Thyroid gland (tissue), 4 donors: ENCODE measurements around the gene LAMTOR3. TPM values are rescaled to one million over a fixed set of nuclear protein-coding genes. Genes with fewer than 3 reads are reported as not detected.

Experiments used
- DNase-seq, 2 donors: peaks; one replicate each; pipeline ENCODE4 v3.0.0-alpha.2; 2019
- H3K27ac ChIP-seq, 3 donors: fragments of 200-600 bp; sonication (generic); 1 replicate in 2 of 3; 2 replicates in 1 of 3; pipeline ENCODE4 v1.5.1; 2016 to 2019; ENCODE audit warnings: mild to moderate bottlenecking in 1 of 3, moderate library complexity in 1 of 3
- H3K27me3 ChIP-seq: fragments of 200-600 bp; sonication (generic); one replicate; pipeline ENCODE4 v1.5.1; 2019
- H3K36me3 ChIP-seq, 2 donors: fragments of 200-600 bp; sonication (generic); one replicate each; pipeline ENCODE4 v1.5.1; 2016 to 2019
- H3K4me1 ChIP-seq, 2 donors: fragments of 200-600 bp; sonication (generic); one replicate each; pipeline ENCODE4 v1.5.1; 2017 to 2019
- H3K4me3 ChIP-seq, 3 donors: fragments of 200-600 bp; sonication (generic); replicated peaks in 1 of 3; 1 replicate in 2 of 3; 2 replicates in 1 of 3; pipeline ENCODE4 v1.5.1; 2016; ENCODE audit warnings: mild to moderate bottlenecking in 1 of 3
- H3K9me3 ChIP-seq: fragments of 200-600 bp; sonication (generic); one replicate; pipeline ENCODE4 v1.5.1; 2017
- CTCF ChIP-seq, 6 experiments: fragments of 200-600 bp in 3 of 6; fragments of 450-650 bp in 3 of 6; sonication (generic) in 3 of 6; IDR thresholded peaks; one replicate each; pipeline ENCODE4 v1.5.1; 2016 to 2019; ENCODE audit warnings: antibody characterized with exemption in 6 of 6, mild to moderate bottlenecking in 2 of 6, inconsistent platforms in 1 of 6, moderate library complexity in 1 of 6
- POLR2A ChIP-seq, 2 donors: fragments of 450-650 bp; IDR thresholded peaks; one replicate each; pipeline ENCODE4 v1.6.1; 2017; ENCODE audit warnings: antibody characterized with exemption in 2 of 2, mild to moderate bottlenecking in 2 of 2, moderate library complexity in 1 of 2
- WGBS, 2 donors: methylation state at CpG; one replicate each; pipeline ENCODE4 v1.1.5; 2017; 5-methylcytosine and 5-hydroxymethylcytosine counted together
- intact Hi-C: fragments of 100-400 bp; cut with DNase I; formaldehyde crosslinking; loops from one replicate; pipeline ENCODE4 v1.15.1; 2023
- total RNA-seq, 4 donors: library from RNA; depleted of rRNA; stranded (reverse); fragments of >200 nt; gene quantifications; one replicate each; pipeline ENCODE4 v1.2.3, GENCODE V29; 2016

The LAMTOR3 gene
- total RNA-seq, 4 donors from 2014 or later = 67.5 to 103 (median 86.1) TPM

GRCh38 chr4:99885063-99885664, 9.1 kb downstream of the LAMTOR3 start:
- Histone ChIP-seq H3K4me3 (no peak overlapping the region), H3K36me3 (peaks cover 22 to 26% of the 10 kb centered on the region in 2 donors), H3K9me3 (no peaks in the 10 kb centered on the region), H3K27me3 (no peaks in the 10 kb centered on the region), H3K27ac (no peak overlapping the region), H3K4me1 (no peaks in the 10 kb centered on the region)
- peak in 4 of 6 experiments; percentile 28 to 64 (median 54) for TF ChIP-seq CTCF (IDR thresholded peaks at IDR 0.05)
- no peak for TF ChIP-seq POLR2A (IDR thresholded peaks at IDR 0.05)
- intact Hi-C loops = no loop called here
- 81 to 85% methylated on average over 2 of the region's 2 CpGs for WGBS, 2 donors
- DNase-seq = peak in 1 of 2 donors; percentile 2

- intact Hi-C loops = no loop called here
Observed at GRCh38 chr4:99879458-99879857, 14.8 kb downstream of the LAMTOR3 start.

GRCh38 chr4:99878604-99879003, 15.6 kb downstream of the LAMTOR3 start:
- peaks cover 36 to 42% of the 10 kb centered on the region in 2 donors for H3K36me3 ChIP-seq
- no peak for DNase-seq
- TF ChIP-seq CTCF (IDR thresholded peaks at IDR 0.05) = no peak
- TF ChIP-seq POLR2A (IDR thresholded peaks at IDR 0.05) = no peak
- H3K4me3 ChIP-seq = no peak overlapping the region
- H3K9me3 ChIP-seq = no peaks in the 10 kb centered on the region
- H3K27me3 ChIP-seq = no peaks in the 10 kb centered on the region
- no peaks in the 10 kb centered on the region for H3K4me1 ChIP-seq
- intact Hi-C loops = no loop called here
- H3K27ac ChIP-seq = no peak overlapping the region

More at GRCh38 chr4:99879458-99879857, 14.8 kb downstream of the LAMTOR3 start:
- no peak for TF ChIP-seq CTCF (IDR thresholded peaks at IDR 0.05)
- no peak for TF ChIP-seq POLR2A (IDR thresholded peaks at IDR 0.05)
- no peaks in the 10 kb centered on the region for H3K9me3 ChIP-seq
- no peak overlapping the region for H3K4me3 ChIP-seq
- H3K4me1 ChIP-seq = no peaks in the 10 kb centered on the region
- 94 to 98% methylated on average over 3 of the region's 3 CpGs for WGBS, 2 donors
- no peak overlapping the region for H3K27ac ChIP-seq
- DNase-seq = no peak
- peaks cover 39 to 42% of the 10 kb centered on the region in 2 donors for H3K36me3 ChIP-seq
- no peaks in the 10 kb centered on the region for H3K27me3 ChIP-seq

DNA sequence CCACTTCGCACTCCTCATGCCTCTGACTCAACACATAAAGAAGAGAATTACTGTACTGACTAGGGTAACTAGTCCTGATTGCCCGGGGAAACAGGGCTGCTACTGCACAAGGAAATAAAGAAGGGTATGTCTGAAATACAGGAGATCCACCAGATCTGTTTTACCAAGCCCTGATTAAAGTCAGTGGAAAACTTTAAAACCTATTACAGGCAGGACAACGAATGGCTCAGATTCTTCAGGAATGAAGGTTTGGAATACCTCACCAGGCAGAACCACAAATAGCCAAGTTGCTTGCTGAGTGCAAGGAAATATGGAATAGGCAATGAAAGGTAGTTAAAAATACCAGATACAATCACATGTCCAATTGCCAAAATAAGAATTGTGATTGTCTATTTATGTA, 17.3 kb downstream of the LAMTOR3 start:
- no peak for TF ChIP-seq POLR2A (IDR thresholded peaks at IDR 0.05)
- no peak for TF ChIP-seq CTCF (IDR thresholded peaks at IDR 0.05)
- Histone ChIP-seq H3K36me3 (peaks cover 32 to 33% of the 10 kb centered on the region in 2 donors), H3K4me3 (no peak overlapping the region), H3K4me1 (no peaks in the 10 kb centered on the region), H3K27ac (no peak overlapping the region), H3K27me3 (no peaks in the 10 kb centered on the region), H3K9me3 (no peaks in the 10 kb centered on the region)
- DNase-seq = no peak
- intact Hi-C loops = no loop called here
- WGBS, 2 donors = 87 to 92% methylated on average over 3 of the region's 3 CpGs

- intact Hi-C loops = no loop called here
- no peak for TF ChIP-seq POLR2A (IDR thresholded peaks at IDR 0.05)
- no peak for TF ChIP-seq CTCF (IDR thresholded peaks at IDR 0.05)
- no peak overlapping the region for H3K27ac ChIP-seq
Observed at GRCh38 chr4:99875071-99875470, 19.2 kb downstream of the LAMTOR3 start.

More at GRCh38 chr4:99875071-99875470, 19.2 kb downstream of the LAMTOR3 start:
- Histone ChIP-seq H3K4me1 (no peaks in the 10 kb centered on the region), H3K27me3 (no peaks in the 10 kb centered on the region), H3K9me3 (no peaks in the 10 kb centered on the region), H3K36me3 (peaks cover 15% of the 10 kb centered on the region in 2 donors), H3K4me3 (no peak overlapping the region)
- no peak for DNase-seq
